AG08395 (cell line): Measurements from ENCODE around the gene EBI3.
"Not testable (repeated sequence)": the region's sequence is repeated elsewhere in the genome, so short reads cannot be mapped to it uniquely, and the experiment has no call there.

Source experiments
- DNase-seq: peaks from one replicate; pipeline ENCODE4 v3.0.0; 2012; ENCODE audit warnings: mixed read lengths, low spot score

The EBI3 gene

DNA sequence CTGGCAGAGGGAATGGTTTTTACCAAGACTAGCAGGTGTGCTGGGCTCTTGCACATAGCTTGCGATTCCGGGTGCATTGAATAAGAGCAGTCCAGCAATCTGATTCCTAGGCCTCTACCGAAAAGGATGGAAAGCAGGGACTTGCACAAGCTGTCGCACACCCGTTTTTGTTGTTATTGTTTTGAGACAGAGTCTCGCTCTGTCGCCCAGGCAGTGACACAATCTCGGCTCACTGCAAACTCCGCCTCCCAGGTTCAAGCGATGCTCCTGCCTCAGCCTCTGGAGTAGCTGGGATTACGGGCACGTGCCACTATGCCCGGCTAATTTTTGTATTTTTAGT is 5.5 kb downstream of the EBI3 start:
- DNase-seq, result no peak

DNA sequence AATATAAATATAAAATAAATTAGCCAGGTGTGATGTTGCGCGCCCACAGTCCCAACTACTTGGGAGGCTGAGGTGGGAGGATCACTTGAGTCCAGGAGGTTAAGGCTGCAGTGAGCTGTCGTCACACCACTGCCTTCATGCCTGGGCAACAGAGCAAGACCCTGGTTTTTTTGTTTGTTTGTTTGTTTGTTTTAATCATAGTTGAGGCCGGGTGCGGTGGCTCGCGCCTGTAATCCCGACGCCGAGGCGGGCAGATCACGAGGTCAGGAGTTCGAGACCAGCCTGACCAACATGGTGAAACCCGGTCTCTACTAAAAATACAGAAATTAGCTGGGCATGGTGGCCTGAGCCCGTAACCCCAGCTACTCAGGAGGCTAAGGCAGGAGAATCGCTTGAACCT is 8.2 kb downstream of the EBI3 start:
- not testable (repeated sequence) for DNase-seq

DNA sequence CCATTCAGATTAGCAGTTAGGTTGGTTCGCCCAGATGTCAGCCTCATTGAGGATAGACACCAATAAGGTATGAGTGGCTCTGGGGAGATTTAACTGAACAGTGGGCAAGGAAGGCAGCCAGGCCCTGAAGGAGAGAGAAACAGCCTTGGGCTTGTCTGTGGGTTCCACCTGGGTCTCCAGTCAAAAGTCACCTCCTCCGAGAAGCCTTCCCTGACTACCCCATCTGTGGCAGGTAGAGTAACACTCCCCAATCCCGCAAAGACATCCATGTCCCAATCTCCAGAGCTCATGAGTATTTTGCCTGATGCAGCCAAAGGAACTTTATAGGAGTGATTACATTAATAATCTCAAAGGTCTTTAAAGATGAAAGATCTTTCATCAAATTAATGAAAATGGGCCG is 9.5 kb downstream of the EBI3 start:
- DNase-seq, result no peak

DNA sequence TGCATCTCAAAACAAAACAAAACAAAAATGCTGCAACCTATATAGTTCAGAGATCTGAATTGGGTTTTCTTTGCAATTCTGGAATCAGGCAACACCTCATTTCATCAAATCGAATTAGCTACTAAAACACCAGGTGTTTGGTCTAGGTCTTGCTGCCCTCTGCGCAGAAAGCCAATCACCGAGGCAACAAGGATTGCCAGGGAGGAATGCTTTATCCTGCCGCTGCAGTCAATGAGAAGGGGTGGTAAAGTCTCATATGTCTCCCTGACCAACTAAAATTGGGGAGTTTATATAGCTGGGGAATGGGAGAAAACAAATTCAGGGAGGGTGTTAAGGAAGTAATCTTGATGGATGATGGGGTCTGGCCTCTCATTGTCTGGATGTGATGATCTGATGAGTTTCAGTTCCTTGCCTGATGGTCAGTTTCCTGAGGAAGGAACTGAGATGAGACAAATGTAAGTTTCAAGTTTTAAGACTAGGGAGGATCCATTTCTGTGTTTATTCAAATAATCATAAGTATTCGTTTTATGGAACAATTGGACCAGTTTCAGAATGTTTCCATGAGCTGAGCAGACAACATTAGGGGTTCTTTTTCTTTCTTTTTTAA is 12.6 kb downstream of the EBI3 start:
- DNase-seq, result no peak

DNA sequence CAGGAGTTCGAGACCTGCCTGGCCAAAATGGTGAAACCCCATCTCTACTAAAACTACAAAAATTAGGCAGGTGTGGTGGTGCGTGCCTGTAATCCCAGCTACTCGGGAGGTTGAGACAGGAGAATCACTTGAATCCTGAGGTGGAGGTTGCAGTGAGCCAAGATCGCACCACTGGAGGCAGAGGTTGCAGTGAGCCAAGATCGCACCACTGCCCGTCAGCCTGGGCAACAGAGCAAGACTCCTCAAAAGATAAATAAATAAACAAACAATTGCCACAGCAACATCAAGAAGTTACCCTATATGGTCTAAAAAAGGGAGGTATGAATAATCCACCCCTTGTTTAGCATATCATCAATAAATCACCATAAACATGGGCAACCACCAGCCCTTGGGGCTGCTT is 16.6 kb downstream of the EBI3 start:
- DNase-seq, result not testable (repeated sequence)

DNA sequence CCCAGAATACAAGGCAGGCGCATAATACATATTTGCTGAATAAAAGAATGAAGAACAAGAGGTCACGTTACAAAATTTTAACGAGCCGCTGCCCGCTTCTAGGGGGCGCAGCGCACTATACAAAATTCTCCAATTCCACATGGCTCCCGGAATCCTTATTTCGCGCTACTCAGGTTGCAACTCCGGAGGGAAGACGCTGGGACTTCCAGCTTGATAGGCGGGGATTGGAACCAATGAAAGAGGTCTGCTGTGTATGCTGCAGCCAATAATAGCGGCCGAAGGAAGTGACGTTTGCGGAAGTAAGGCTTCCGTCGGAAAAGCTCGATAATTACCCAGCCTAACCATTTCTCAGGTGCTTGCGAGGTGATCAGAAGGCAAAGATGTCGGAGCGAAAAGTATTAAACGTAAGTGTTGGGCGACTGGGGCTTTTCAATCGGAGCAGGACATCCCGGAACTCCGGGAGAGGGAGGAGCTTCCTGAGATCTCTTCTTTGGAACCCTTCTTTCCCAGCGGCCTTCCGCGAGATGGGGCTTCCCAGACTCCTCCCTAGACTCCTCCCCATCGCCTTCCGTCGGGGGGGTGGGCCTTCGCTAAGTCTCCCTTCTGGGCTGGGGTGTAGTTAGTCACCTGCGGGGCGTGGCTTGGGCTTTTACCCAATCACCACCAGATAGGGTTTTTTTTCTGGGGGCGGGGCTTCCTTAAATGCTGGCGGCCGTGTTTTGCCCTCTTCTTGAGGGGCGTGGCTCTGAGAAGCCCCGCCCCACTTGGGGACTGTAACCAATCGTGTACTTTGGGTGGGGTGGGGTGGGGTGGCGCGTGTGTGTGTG is 17.7 kb downstream of the EBI3 start, which contains the start of gene YJU2:
TSS of gene YJU2 (plus strand) at position 314 of the 827 bp plus-strand sequence. CDS start at position 381, 67 bp downstream.
- peak; percentile 100 for DNase-seq

DNA sequence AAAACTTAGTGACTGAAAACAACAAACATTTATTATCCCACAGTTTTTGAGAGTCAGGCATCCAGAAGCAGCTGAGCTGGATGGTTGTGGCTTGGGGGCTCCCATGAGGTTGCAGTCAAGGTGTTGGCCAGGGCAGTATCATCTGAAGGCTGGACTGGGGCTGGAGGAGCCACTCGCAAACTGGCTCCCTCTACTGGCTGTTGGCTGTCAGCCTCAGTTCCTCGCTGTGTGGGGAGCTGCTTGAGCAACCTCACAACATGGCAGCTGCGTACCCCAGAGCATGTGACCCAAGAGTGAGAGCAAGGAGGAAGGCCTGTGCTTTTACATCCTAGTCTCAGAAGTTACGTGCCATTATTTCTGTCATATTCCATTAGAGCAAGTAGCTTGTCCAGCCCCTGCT is 27.2 kb downstream of the EBI3 start:
- DNase-seq, result no peak

DNA sequence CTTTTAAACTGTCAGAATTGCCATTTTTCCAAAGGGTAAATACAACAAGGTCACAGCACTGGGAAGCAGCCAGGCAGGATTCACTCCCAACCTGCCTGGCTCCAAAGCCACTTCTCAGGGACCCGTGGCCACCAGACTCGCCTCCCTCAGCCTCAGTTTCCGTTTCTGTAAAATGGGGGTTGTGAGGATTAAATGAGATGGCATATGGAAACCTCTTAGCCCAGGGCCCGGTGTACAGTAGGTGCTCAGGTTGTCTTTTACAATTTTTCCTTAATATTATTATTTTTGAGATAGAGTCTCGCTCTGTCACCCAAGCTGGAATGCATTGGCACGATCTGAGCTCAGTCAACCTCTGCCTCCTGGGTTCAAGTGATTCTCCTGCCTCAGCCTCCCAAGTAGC is 27.7 kb downstream of the EBI3 start:
- no peak for DNase-seq

DNA sequence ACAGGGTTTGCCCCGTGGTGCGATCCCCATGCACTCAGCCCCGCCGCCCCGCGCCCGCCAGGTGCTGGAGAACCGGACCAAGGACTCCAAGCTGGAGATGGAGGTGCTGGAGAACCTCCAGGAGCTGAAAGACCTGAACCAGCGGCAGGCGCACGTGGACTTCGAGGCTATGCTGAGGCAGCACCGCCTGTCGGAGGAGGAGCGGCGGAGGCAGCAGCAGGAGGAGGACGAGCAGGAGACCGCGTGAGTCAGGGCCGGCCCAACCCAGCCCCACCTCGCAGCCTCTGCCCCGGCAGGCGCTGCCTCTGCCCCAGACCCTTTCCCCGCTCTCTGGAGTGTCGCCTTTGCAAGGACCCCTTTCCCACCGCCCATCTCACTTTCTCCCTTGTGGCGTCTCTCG is 28.9 kb downstream of the EBI3 start:
- no peak for DNase-seq

DNA sequence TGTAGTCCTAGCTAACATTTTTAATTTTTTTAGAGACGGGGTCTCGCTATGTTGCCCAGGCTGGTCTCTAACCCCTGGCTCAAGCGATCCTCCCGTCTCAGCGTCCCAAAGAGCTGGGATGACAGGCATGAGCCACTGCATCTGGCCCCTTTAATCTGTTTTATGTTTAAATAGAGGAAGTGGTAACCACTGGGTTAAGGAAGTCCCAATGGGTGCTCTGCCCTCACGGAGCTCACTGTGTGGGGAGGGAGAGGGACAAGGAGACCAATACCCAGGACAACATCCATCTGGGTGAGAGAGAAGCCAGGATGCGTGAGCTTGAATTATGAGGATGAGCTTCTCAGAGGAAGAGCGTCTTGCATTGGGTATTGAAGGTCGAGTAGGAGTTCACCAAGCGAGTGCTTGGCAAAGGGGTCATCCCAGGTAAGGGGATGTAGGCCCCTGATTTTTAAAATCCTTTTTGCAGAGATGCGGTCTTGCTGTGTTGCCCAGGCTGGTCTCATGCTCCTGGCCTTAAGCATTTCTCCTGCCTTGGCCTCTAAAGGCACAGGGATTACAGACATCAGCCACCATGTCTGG is 31.4 kb downstream of the EBI3 start:
- DNase-seq, result no peak

DNA sequence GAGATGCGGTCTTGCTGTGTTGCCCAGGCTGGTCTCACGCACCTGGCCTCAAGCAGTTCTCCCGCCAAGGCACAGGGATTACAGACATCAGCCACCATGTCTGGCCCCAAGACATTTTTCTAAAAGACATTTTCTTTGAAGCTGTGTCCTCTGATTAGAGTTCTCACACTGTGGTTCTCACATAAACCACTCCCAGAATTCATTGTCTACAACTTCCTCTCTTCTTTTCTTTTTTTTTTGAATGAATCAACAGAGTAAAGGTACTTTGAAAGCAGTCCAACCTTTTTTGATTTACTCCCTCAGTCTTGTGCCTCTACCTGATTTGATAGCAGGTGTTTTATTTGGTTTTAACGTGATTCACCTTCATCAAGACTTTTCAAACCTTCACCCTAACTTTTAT is 35.5 kb downstream of the EBI3 start:
- DNase-seq, result no peak

DNA sequence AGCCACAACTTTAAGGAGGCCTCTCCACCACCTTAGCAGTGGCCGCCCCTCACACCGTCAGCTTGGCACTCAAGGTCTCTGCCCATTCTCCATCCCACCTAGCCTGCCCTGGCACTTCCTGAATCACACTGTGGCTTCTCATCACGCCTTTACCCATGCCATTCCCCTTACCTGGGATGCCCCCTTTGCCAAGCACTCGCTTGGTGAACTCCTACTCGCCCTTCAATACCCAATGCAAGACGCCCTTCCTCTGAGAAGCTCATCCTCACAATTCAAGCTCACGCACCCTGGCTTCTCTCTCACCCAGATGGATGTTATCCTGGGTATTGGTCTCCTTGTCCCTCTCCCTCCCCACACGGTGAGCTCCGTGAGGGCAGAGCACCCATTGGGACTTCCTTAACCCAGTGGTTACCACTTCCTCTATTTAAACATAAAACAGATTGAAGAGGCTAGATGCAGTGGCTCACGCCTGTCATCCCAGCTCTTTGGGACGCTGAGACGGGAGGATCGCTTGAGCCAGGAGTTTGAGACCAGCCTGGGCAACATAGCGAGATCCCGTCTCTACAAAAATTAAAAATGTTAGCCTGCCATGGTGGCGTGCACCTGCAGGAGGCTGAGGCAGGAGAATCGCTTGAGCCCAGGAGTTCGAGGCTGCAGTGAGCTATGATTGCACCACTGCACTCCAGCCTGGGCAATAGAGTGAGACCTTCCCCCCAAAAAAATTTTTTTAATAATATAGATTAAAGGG is 37.1 kb downstream of the EBI3 start:
- DNase-seq, result no peak

DNA sequence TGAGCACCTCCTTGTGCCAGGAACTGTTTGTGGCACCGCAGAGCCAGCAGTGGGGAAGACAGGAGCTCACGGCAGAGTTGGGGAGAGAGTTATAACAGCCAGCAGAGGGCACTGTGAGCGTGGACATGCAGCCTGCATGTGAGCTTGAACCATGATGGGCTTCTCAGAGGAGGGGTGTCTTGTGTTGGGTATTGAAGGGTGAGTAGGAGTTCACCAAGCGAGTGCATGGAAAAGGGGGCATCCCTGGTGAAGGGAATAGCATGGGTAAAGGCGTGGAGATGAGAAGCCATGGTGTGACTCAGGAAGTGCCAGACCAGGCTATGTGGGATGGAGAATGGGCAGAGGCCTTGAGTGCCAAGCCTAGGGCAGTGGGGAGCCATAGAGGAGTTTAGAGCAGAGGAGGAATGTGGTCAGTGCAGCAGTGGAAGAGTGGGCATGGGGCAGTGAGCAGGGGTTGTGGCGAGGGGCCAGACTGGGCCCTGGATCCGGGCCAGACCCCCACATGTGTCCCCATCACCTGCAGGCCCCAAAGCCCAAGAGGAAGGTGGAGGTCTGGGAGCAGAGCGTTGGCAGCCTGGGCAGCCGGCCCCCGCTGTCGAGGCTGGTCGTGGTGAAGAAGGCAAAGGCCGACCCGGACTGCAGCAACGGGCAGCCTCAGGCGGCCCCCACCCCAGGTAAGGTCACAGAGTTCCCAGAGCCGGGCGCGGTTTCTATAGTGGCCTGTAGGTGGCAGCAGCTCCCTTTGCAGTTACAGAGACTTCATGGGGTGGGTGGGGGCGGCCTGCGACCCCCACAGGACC is 38.0 kb downstream of the EBI3 start:
- peak; percentile 61 for DNase-seq

DNA sequence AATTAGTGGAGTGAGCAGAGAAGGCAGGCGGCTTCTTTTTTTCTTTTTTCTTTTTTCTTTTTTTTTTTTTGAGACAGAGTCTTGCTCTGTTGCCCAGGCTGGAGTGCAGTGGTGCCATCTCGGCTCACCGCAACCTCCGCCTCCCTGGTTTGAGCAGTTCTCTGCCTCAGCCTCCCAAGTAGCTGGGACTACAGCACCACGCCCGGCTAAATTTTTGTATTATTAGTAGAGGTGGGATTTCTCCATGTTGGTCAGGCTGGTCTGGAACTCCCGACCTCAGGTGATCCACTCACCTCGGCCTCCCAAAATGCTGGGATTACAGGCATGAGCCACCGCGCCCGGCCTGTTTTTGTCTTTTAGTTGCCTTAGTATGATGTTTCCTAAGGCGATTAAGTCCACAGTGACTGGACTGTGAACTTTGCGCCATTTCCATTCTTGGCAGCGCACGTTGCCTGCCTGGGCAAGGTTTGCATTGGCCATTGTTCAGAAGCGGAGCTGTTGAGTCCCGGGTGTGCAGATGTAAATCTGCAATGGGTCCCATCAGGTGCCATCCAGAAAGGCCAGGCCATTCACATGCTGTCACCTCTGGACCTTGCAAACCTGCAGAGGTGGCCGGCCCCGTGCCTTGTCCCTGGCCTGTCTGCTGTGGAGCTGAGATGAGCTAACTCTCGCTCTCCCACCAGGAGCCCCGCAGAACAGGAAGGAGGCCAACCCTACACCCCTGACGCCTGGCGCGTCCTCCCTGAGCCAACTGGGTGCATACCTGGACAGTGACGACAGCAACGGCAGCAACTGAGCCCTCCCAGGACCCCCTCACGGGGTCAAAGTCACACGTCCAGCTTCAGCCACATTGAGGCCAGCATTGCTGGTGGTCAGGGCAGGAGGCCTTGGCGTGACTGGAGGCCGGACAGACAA is 38.8 kb downstream of the EBI3 start:
- peak; percentile 1 for DNase-seq

DNA sequence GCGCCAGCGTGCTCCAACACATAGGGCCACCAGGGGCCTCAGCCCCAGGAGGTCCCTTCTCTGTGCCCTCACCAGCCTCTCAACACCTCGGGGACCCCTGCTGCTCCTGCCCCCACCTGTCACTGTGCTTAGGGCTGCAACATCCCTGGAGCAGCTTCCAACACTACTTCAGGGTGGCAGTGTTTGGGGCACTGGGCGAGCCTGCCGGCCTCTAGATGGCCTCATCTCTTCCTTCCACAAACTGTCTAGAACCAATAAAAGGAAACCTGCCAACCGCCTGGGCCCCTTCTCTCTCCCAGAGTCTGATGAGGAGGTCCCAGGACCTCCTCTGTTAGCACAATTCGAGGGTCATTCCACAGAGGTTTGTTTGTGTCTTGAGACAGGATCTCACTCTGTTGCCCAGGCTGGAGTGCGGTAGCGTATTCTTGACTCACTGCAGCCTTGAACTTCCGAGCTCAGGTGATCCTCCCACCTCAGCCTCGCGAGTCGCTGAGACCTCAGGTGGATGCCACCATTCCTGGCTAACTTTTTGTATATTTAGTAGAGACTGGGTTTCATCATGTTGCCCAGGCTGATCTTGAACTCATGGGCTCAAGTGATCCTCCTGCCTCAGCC is 39.6 kb downstream of the EBI3 start:
- peak; percentile 1 for DNase-seq

DNA sequence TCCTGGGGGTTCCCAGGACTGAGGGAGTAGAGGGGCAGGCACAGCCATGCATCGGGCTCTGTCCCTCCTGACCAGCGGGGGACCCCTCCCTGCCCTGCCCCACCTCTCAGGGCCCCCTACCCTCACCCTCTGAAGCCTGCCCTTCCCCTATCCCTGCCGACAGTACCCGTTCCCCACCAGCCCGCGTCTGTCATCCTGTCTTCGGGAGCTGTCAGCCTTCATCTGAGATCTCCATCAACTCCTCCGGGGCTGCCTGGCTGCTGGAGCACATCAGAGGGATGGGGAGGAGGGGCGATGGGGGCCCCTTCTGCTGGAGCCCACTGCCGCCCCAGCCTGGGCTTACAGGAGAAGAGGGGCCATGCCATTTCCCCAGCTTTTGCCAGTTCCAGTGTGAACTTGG is 43.6 kb downstream of the EBI3 start:
- DNase-seq, result no peak

DNA sequence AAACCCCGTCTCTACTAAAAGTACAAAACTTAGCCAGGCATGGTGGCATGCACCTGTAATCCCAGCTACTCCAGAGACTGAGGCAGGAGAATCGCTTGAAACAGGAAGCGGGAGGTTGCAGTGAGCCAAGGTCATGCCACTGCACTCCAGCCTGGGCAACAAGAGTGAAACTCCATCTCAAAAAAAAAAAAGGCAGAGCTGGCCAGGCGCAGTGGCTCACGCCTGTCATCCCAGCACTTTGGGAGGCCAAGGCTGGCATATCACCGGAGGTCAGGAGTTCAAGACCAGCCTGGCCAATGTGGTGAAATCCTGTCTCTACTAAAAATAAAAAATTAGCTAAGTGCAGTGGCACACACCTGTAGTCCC is 45.0 kb downstream of the EBI3 start:
- not testable (repeated sequence) for DNase-seq

DNA sequence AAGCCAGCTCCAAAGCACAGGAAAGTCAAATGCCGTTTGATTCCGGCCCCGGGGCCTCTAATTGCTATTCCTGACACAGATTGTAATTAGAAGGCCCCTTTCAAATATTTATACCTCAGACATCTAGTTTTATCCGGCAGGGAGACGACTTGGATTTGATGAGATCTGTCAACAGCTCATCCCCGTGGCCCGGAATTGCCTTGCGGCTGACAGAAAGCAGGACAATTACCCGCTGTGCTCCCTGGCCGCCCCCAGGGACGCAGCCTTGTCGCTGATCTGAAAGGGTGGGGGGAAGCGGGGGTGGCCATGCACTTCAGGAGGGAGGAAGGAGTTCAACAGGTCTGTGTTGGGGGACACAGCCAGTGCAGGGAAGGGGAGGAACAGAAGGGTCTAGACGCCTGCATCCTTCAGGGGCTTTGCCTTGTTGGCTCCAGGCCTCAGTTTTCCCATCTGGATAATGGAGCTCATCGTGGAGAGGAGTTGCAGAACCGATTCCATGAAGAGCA is 47.9 kb downstream of the EBI3 start:
- DNase-seq, result peak; percentile 1

DNA sequence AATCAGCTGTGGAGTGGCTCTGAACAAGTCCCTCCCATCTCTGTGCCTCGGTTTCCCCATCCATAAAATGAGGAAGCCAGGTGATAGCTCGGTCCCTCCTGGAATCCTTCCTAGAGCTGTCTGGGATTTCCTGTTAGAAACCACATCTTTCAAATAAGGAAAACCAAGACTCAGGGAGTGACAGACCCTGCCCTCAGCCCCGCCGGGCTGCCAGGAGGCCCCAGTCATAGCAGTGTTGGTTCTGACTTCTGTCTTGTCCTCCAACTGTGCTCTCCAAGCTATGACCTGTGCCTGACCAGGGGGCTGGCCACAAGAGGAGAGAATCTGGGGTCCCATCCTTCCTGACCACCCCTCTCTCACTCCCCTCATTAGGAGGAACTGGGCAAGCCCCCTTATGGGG is 48.7 kb downstream of the EBI3 start:
- peak; percentile 4 for DNase-seq
